Trophoblast cell (in vitro differentiated cells and primary cell): ENCODE measurements around the gene GPSM3. TPM values are rescaled to one million over a fixed set of nuclear protein-coding genes. Genes with fewer than 3 reads are reported as not detected.

Source experiments
- DNase-seq, 2 donors: peaks; one replicate each; pipeline ENCODE4 v3.0.0-alpha.2; 2016
- H2AFZ ChIP-seq: 2 replicates; pipeline ENCODE4 v1.6.1; 2013; ENCODE audit warnings: low read length, moderate library complexity, mild to moderate bottlenecking; ENCODE audit not compliant: insufficient read depth, poor library complexity
- H2AK5ac ChIP-seq: 2 replicates; pipeline ENCODE4 v1.6.1; 2013; ENCODE audit warnings: mild to moderate bottlenecking, low read length
- H2BK120ac ChIP-seq: 2 replicates; pipeline ENCODE4 v1.6.1; 2013; ENCODE audit warnings: low read length, mild to moderate bottlenecking, moderate library complexity; ENCODE audit not compliant: insufficient read depth, poor library complexity
- H2BK12ac ChIP-seq: 2 replicates; pipeline ENCODE4 v1.6.1; 2013; ENCODE audit warnings: mild to moderate bottlenecking, low read length, moderate library complexity
- H2BK5ac ChIP-seq: 2 replicates; pipeline ENCODE4 v1.6.1; 2013; ENCODE audit warnings: low read length, low read depth, moderate library complexity, mild to moderate bottlenecking; ENCODE audit not compliant: poor library complexity
- H3K14ac ChIP-seq: 2 replicates; pipeline ENCODE4 v1.6.1; 2013; ENCODE audit warnings: mild to moderate bottlenecking, low read length
- H3K18ac ChIP-seq: 2 replicates; pipeline ENCODE4 v1.6.1; 2013; ENCODE audit warnings: mild to moderate bottlenecking, low read length
- H3K23ac ChIP-seq: 2 replicates; pipeline ENCODE4 v1.6.1; 2013; ENCODE audit warnings: low read length
- H3K27ac ChIP-seq: 2 replicates; pipeline ENCODE4 v1.5.1; 2013; ENCODE audit warnings: low read depth, mild to moderate bottlenecking, inconsistent platforms, low read length, moderate library complexity
- H3K27me3 ChIP-seq: 2 replicates; pipeline ENCODE4 v1.6.1; 2013; ENCODE audit warnings: inconsistent platforms, mild to moderate bottlenecking, low read length, moderate library complexity; ENCODE audit not compliant: insufficient read depth
- H3K36me3 ChIP-seq, 2 experiments: 1 replicate in 1 of 2; 2 replicates in 1 of 2; pipeline ENCODE4 v1.6.1; 2013; ENCODE audit warnings: low read length in 2 of 2, mild to moderate bottlenecking in 2 of 2, moderate library complexity in 1 of 2; ENCODE audit not compliant: insufficient read depth in 2 of 2, control insufficient read depth in 1 of 2
- H3K4ac ChIP-seq: 2 replicates; pipeline ENCODE4 v1.6.1; 2013; ENCODE audit warnings: low read depth, mild to moderate bottlenecking, low read length, moderate library complexity
- H3K4me1 ChIP-seq, 2 experiments: 1 replicate in 1 of 2; 2 replicates in 1 of 2; pipeline ENCODE4 v1.6.1; 2013; ENCODE audit warnings: low read length in 2 of 2, mild to moderate bottlenecking in 2 of 2, moderate library complexity in 1 of 2; ENCODE audit not compliant: insufficient read depth in 2 of 2, control insufficient read depth in 1 of 2
- H3K4me2 ChIP-seq: 2 replicates; pipeline ENCODE4 v1.6.1; 2013; ENCODE audit warnings: inconsistent platforms, mild to moderate bottlenecking, low read length, moderate library complexity
- H3K4me3 ChIP-seq: 2 replicates; pipeline ENCODE4 v1.5.1; 2013; ENCODE audit warnings: mild to moderate bottlenecking, low read depth, low read length, inconsistent platforms
- H3K79me1 ChIP-seq: one replicate; pipeline ENCODE4 v1.6.1; 2013; ENCODE audit warnings: low read length
- H3K79me2 ChIP-seq: 2 replicates; pipeline ENCODE4 v1.6.1; 2013; ENCODE audit warnings: low read length, mild to moderate bottlenecking; ENCODE audit not compliant: control insufficient read depth, insufficient read depth, poor library complexity
- H3K9ac ChIP-seq: 2 replicates; pipeline ENCODE4 v1.6.1; 2013; ENCODE audit warnings: mild to moderate bottlenecking, low read length
- H3K9me3 ChIP-seq: 2 replicates; pipeline ENCODE4 v1.6.1; 2013; ENCODE audit warnings: low read depth, mild to moderate bottlenecking, control low read depth, inconsistent platforms, low read length; ENCODE audit not compliant: insufficient read depth
- H4K12ac ChIP-seq: 2 replicates; pipeline ENCODE4 v1.6.1; 2013; ENCODE audit warnings: low read depth, mild to moderate bottlenecking, low read length, moderate library complexity
- H4K8ac ChIP-seq: 2 replicates; pipeline ENCODE4 v1.6.1; 2013; ENCODE audit warnings: low read depth, mild to moderate bottlenecking, low read length, moderate library complexity
- H4K91ac ChIP-seq: one replicate; pipeline ENCODE4 v1.6.1; 2013; ENCODE audit warnings: low read depth, mild to moderate bottlenecking, low read length, moderate library complexity
- WGBS: extraction: QIAGEN DNeasy Blood & Tissue Kit; methylation state at CpG from one replicate; pipeline ENCODE4 v1.1.7; 2013; ENCODE audit warnings: missing lambda C conversion rate; ENCODE audit not compliant: insufficient read length, insufficient coverage; ENCODE audit errors: extremely low coverage; 5-methylcytosine and 5-hydroxymethylcytosine counted together
- polyA plus RNA-seq: library from polyadenylated mRNA; stranded (reverse); fragments of 200-250 nt; gene quantifications from 2 replicates; pipeline ENCODE4 v1.2.3, GENCODE V29; 2013

The GPSM3 gene
- 9.6 and 10.9 TPM in 2 replicates for polyA plus RNA-seq

GRCh38 chr6:32192608-32193039 lies at the start of gene GPSM3:
Gene GPSM3 (minus strand): TSS chr6:32192643. CDS start chr6:32192513, 130 bp downstream.
- no peak for DNase-seq
- Histone ChIP-seq H3K14ac (peak within 1 kb of the TSS; percentile 80), H2BK120ac (peak within 1 kb of the TSS; percentile 55), H2BK5ac (no peak within 1 kb of the TSS), H3K4me1 (peaks cover 20 to 29% of the 10 kb centered on the region in 2 experiments), H3K23ac (no peak within 1 kb of the TSS), H4K8ac (peak within 1 kb of the TSS; percentile 77), H3K4me3 (no peak within 1 kb of the TSS), H3K9me3 (no peaks in the 10 kb centered on the region), H4K91ac (peak within 1 kb of the TSS; percentile 92), H3K79me1 (peaks cover 31% of the 10 kb centered on the region), H3K27me3 (no peaks in the 10 kb centered on the region), H2BK12ac (peak within 1 kb of the TSS; percentile 85), H2AFZ (no peak within 1 kb of the TSS), H4K12ac (peak within 1 kb of the TSS; percentile 78), H3K9ac (no peak within 1 kb of the TSS), H3K4me2 (peak within 1 kb of the TSS; percentile 55), H3K79me2 (peaks cover 16% of the 10 kb centered on the region), H2AK5ac (peak within 1 kb of the TSS; percentile 86), H3K4ac (peak within 1 kb of the TSS; percentile 53), H3K36me3 (peaks cover 6 to 7% of the 10 kb centered on the region in 2 experiments), H3K27ac (peak within 1 kb of the TSS; percentile 57), H3K18ac (peak within 1 kb of the TSS; percentile 63)
- no CpG with 5 or more reads among the region's 5 CpGs for WGBS

GRCh38 chr6:32240686-32241085 lies 48.2 kb upstream of the GPSM3 start:
- Histone ChIP-seq H3K4ac (no peak overlapping the region), H3K23ac (no peak overlapping the region), H3K9ac (no peak overlapping the region), H2AK5ac (no peak overlapping the region), H3K27ac (no peak overlapping the region), H3K4me1 (no peaks in the 10 kb centered on the region), H2BK120ac (no peak overlapping the region), H2BK5ac (no peak overlapping the region), H2BK12ac (no peak overlapping the region), H3K18ac (no peak overlapping the region), H4K91ac (no peak overlapping the region), H3K79me1 (no peaks in the 10 kb centered on the region), H3K4me2 (no peak overlapping the region), H3K9me3 (no peaks in the 10 kb centered on the region), H4K8ac (no peak overlapping the region), H4K12ac (no peak overlapping the region), H3K4me3 (no peak overlapping the region), H3K36me3 (no peaks in the 10 kb centered on the region), H3K27me3 (no peaks in the 10 kb centered on the region), H2AFZ (no peak overlapping the region), H3K79me2 (no peaks in the 10 kb centered on the region), H3K14ac (no peak overlapping the region)
- WGBS: no CpG with 5 or more reads among the region's 1 CpG
- DNase-seq: no peak

- no peaks in the 10 kb centered on the region for H3K4me1 ChIP-seq
- no peaks in the 10 kb centered on the region for H3K27me3 ChIP-seq
- H3K14ac ChIP-seq: no peak overlapping the region
- H3K9me3 ChIP-seq: no peaks in the 10 kb centered on the region
- H2BK5ac ChIP-seq: no peak overlapping the region
- no peak for DNase-seq
- no peak overlapping the region for H2BK12ac ChIP-seq
- no peaks in the 10 kb centered on the region for H3K79me1 ChIP-seq
- H3K23ac ChIP-seq: no peak overlapping the region
- no peak overlapping the region for H3K9ac ChIP-seq
- H2BK120ac ChIP-seq: no peak overlapping the region
- H3K79me2 ChIP-seq: no peaks in the 10 kb centered on the region
- H3K18ac ChIP-seq: no peak overlapping the region
- no peak overlapping the region for H4K8ac ChIP-seq
- H2AFZ ChIP-seq: no peak overlapping the region
- H3K4me2 ChIP-seq: no peak overlapping the region
- no peak overlapping the region for H3K4ac ChIP-seq
- WGBS: no CpG with 5 or more reads among the region's 2 CpGs
- no peak overlapping the region for H4K12ac ChIP-seq
- no peaks in the 10 kb centered on the region for H3K36me3 ChIP-seq
- H3K27ac ChIP-seq: no peak overlapping the region
- no peak overlapping the region for H4K91ac ChIP-seq
- H3K4me3 ChIP-seq: no peak overlapping the region
- no peak overlapping the region for H2AK5ac ChIP-seq
Observed at GRCh38 chr6:32239462-32239861, 47.0 kb upstream of the GPSM3 start.

- Histone ChIP-seq H3K79me2 (no peaks in the 10 kb centered on the region), H3K4me1 (no peaks in the 10 kb centered on the region), H4K12ac (no peak overlapping the region), H3K18ac (no peak overlapping the region), H2AFZ (no peak overlapping the region), H3K79me1 (no peaks in the 10 kb centered on the region), H3K14ac (no peak overlapping the region), H2BK120ac (no peak overlapping the region), H3K27ac (no peak overlapping the region), H3K4me2 (no peak overlapping the region), H3K23ac (no peak overlapping the region), H4K8ac (no peak overlapping the region), H3K36me3 (no peaks in the 10 kb centered on the region), H2BK5ac (no peak overlapping the region), H3K9me3 (no peaks in the 10 kb centered on the region), H2AK5ac (no peak overlapping the region), H4K91ac (no peak overlapping the region), H3K27me3 (no peaks in the 10 kb centered on the region), H3K4ac (no peak overlapping the region), H2BK12ac (no peak overlapping the region), H3K9ac (no peak overlapping the region), H3K4me3 (no peak overlapping the region)
- no peak for DNase-seq
- no CpG with 5 or more reads among the region's 4 CpGs for WGBS
Observed at GRCh38 chr6:32234934-32235333, 42.5 kb upstream of the GPSM3 start.
